ENCODE results near the gene SMYD3. TPM values are rescaled to one million over a fixed set of nuclear protein-coding genes. Genes with fewer than 3 reads are reported as not detected.

SMYD3 gene
- total and polyA plus RNA-seq, 8 donors, result 20.4 to 35.1 (median 24.3) TPM

GRCh38 chr1:245831518-245831917 is 675.6 kb downstream of the SMYD3 start:
- no peak overlapping the region for H3K4me3 ChIP-seq
- no peak for ATAC-seq
- no peak overlapping the region for H3K27ac ChIP-seq
- no peaks in the 10 kb centered on the region for H3K27me3 ChIP-seq
- DNase-seq, result no peak
- H3K9me3 ChIP-seq, result no peaks in the 10 kb centered on the region
- no peak for TF ChIP-seq CTCF (IDR thresholded peaks at IDR 0.05)
- intact Hi-C loops (cut with DNase I), result no loop called here
- H3K4me1 ChIP-seq, result no peaks in the 10 kb centered on the region
- no peaks in the 10 kb centered on the region for H3K36me3 ChIP-seq

GRCh38 chr1:245829826-245830225 is 677.3 kb downstream of the SMYD3 start:
- ATAC-seq, result no peak

GRCh38 chr1:245829194-245829593 is 677.9 kb downstream of the SMYD3 start:
- H3K4me3 ChIP-seq, result no peak overlapping the region
- H3K4me1 ChIP-seq, result no peaks in the 10 kb centered on the region
- no peak for TF ChIP-seq CTCF (IDR thresholded peaks at IDR 0.05)
- H3K27me3 ChIP-seq, result no peaks in the 10 kb centered on the region
- no peaks in the 10 kb centered on the region for H3K36me3 ChIP-seq
- no peak for DNase-seq
- intact Hi-C loops (cut with DNase I), result no loop called here
- H3K27ac ChIP-seq, result no peak overlapping the region
- no peak for ATAC-seq
- H3K9me3 ChIP-seq, result no peaks in the 10 kb centered on the region

More at GRCh38 chr1:245829826-245830225, 677.3 kb downstream of the SMYD3 start:
- TF ChIP-seq CTCF (IDR thresholded peaks at IDR 0.05), result no peak
- Histone ChIP-seq H3K27me3 (no peaks in the 10 kb centered on the region), H3K4me1 (no peaks in the 10 kb centered on the region), H3K9me3 (no peaks in the 10 kb centered on the region), H3K27ac (no peak overlapping the region), H3K36me3 (no peaks in the 10 kb centered on the region), H3K4me3 (no peak overlapping the region)
- intact Hi-C loops (cut with DNase I), result no loop called here
- DNase-seq, result no peak

- intact Hi-C loops (cut with DNase I), result no loop called here
- Histone ChIP-seq H3K9me3 (peaks cover 0 to 3% of the 10 kb centered on the region in 2 donors), H3K4me3 (no peak overlapping the region), H3K36me3 (no peaks in the 10 kb centered on the region), H3K27ac (no peak overlapping the region), H3K4me1 (no peaks in the 10 kb centered on the region), H3K27me3 (no peaks in the 10 kb centered on the region)
- no peak for TF ChIP-seq CTCF (IDR thresholded peaks at IDR 0.05)
- no peak for ATAC-seq
- DNase-seq, result no peak
Observed at GRCh38 chr1:245827301-245827700, 679.8 kb downstream of the SMYD3 start.

- Histone ChIP-seq H3K36me3 (no peaks in the 10 kb centered on the region), H3K27ac (no peak overlapping the region), H3K9me3 (peaks cover 0 to 3% of the 10 kb centered on the region in 2 donors), H3K4me3 (no peak overlapping the region), H3K4me1 (no peaks in the 10 kb centered on the region), H3K27me3 (no peaks in the 10 kb centered on the region)
- no peak for ATAC-seq
- TF ChIP-seq CTCF (IDR thresholded peaks at IDR 0.05), result no peak
- peak in 1 of 4 donors; percentile 29 for DNase-seq
- intact Hi-C loops (cut with DNase I), result no loop called here
Observed at GRCh38 chr1:245825128-245825901, 681.8 kb downstream of the SMYD3 start.
